A549 (cell line): Measurements from ENCODE around the gene ZNF878.

Source experiments
- CBX2 ChIP-seq: fragments of 200-600 bp; sonication (generic); IDR thresholded peaks from 2 replicates; pipeline ENCODE4 v1.6.1; 2016; ENCODE audit warnings: low read depth, mild to moderate bottlenecking, borderline replicate concordance
- CEBPB ChIP-seq, 2 experiments: fragments of >200 bp in 1 of 2; sonication (Bioruptor Twin) in 1 of 2; formaldehyde crosslinking in 1 of 2; IDR thresholded peaks; 2 replicates each; pipeline ENCODE4 v1.6.1; 2012 to 2016
- CTCF ChIP-seq: fragments of >200 bp; sonication (Bioruptor Twin); formaldehyde crosslinking; IDR thresholded peaks from 3 replicates; pipeline ENCODE4 v1.5.1; 2016
- HOXA7 ChIP-seq: fragments of 250-450 bp; sonication (Bioruptor Pico); IDR thresholded peaks from 2 replicates; pipeline ENCODE4 v1.5.0; 2020; ENCODE audit warnings: mild to moderate bottlenecking, moderate library complexity
- JUN ChIP-seq, 2 experiments: fragments of >200 bp; sonication (Bioruptor Twin); formaldehyde crosslinking; IDR thresholded peaks; 2 replicates in 1 of 2; 3 replicates in 1 of 2; pipeline ENCODE4 v1.6.1; 2016 to 2017
- MYC ChIP-seq: IDR thresholded peaks from 2 replicates; pipeline ENCODE4 v1.6.1; 2012; ENCODE audit warnings: mild to moderate bottlenecking, inconsistent platforms, low read length, improper control_type of control experiment, borderline replicate concordance
- PBX3 ChIP-seq: IDR thresholded peaks from 2 replicates; pipeline ENCODE4 v1.6.1; 2012
- POLR2A ChIP-seq: IDR thresholded peaks from 2 replicates; pipeline ENCODE4 v1.6.1; 2012; ENCODE audit warnings: mild to moderate bottlenecking, low read length
- POLR2AphosphoS2 ChIP-seq: conservative IDR thresholded peaks from 2 replicates; pipeline ENCODE4 v1.6.1; 2012; ENCODE audit warnings: low read length, improper control_type of control experiment, inconsistent platforms
- RAD21 ChIP-seq, 2 experiments: fragments of >200 bp in 1 of 2; sonication (Bioruptor Twin) in 1 of 2; formaldehyde crosslinking in 1 of 2; IDR thresholded peaks in 1 of 2; conservative IDR thresholded peaks in 1 of 2; 2 replicates in 1 of 2; 3 replicates in 1 of 2; pipeline ENCODE4 v1.6.1; 2012 to 2018; ENCODE audit warnings: inconsistent platforms in 1 of 2
- REST ChIP-seq: fragments of 200-600 bp; sonication (generic); IDR thresholded peaks from 2 replicates; pipeline ENCODE4 v1.6.1; 2016; ENCODE audit warnings: antibody characterized with exemption, mild to moderate bottlenecking, moderate library complexity
- USF2 ChIP-seq: fragments of 450-650 bp; IDR thresholded peaks from 2 replicates; pipeline ENCODE4 v1.6.1; 2014; ENCODE audit warnings: antibody characterized with exemption
- ZFP36 ChIP-seq: fragments of 450-650 bp; IDR thresholded peaks from 2 replicates; pipeline ENCODE4 v1.6.1; 2014; ENCODE audit warnings: borderline replicate concordance; ENCODE audit not compliant: partially characterized antibody
- ZNF302 ChIP-seq: fragments of 250-450 bp; sonication (Bioruptor Pico); IDR thresholded peaks from 2 replicates; pipeline ENCODE4 v1.9.0; 2021; ENCODE audit warnings: inconsistent platforms, mild to moderate bottlenecking, moderate library complexity

- TF ChIP-seq HOXA7 (no peak), JUN (IDR thresholded peaks at IDR 0.05) (no peak), ZNF302 (CRISPR knock-in tag) (no peak), CTCF (no peak), RAD21 (conservative IDR thresholded peaks at IDR 0.05 in 1 of 2, IDR thresholded peaks at IDR 0.05 in 1 of 2) (no peak), REST (no peak), PBX3 (no peak), POLR2AphosphoS2 (no peak), CEBPB (IDR thresholded peaks at IDR 0.05) (no peak), CBX2 (no peak), MYC (no peak), ZFP36 (no peak), USF2 (no peak), POLR2A (no peak)
These were observed 9.9 kb downstream of the ZNF878 start for GRCh38 chr19:12042893-12043292.
